HL-60 (cell line): ENCODE results near the gene PSMD3.

ENCODE experiments used
- DNase-seq, 2 experiments: peaks; one replicate each; pipeline ENCODE4 v3.0.0-alpha.2; 2010 to 2020; ENCODE audit warnings: low read depth in 1 of 2, low spot score in 1 of 2
- H3K27ac ChIP-seq: fragments of 250-450 bp; sonication (Bioruptor Pico); replicated peaks from 2 replicates; pipeline ENCODE4 v1.5.1; 2020; ENCODE audit warnings: mild to moderate bottlenecking, moderate library complexity
- H3K27me3 ChIP-seq: fragments of 250-450 bp; sonication (Bioruptor Pico); 2 replicates; pipeline ENCODE4 v1.5.1; 2021; ENCODE audit warnings: mild to moderate bottlenecking, moderate library complexity; ENCODE audit not compliant: insufficient read depth, poor library complexity, severe bottlenecking
- H3K4me3 ChIP-seq: replicated peaks from 2 replicates; pipeline ENCODE4 v1.5.1; 2011; ENCODE audit warnings: mild to moderate bottlenecking, control low read depth, low read length; ENCODE audit not compliant: insufficient read depth
- CTCF ChIP-seq: IDR thresholded peaks from one replicate; pipeline ENCODE4 v1.5.1; 2011; ENCODE audit warnings: low read length, control low read depth, inconsistent platforms; ENCODE audit not compliant: insufficient read depth
- GABPA ChIP-seq: IDR thresholded peaks from 2 replicates; pipeline ENCODE4 v1.6.1; 2012; ENCODE audit warnings: low read depth
- POLR2AphosphoS5 ChIP-seq: IDR thresholded peaks from 2 replicates; pipeline ENCODE4 v1.6.1; 2012; ENCODE audit warnings: low read depth
- REST ChIP-seq: IDR thresholded peaks from 2 replicates; pipeline ENCODE4 v1.6.1; 2012; ENCODE audit warnings: low read depth; ENCODE audit not compliant: insufficient replicate concordance
- SPI1 ChIP-seq: IDR thresholded peaks from 2 replicates; pipeline ENCODE4 v1.6.1; 2012; ENCODE audit warnings: low read depth, mild to moderate bottlenecking, borderline replicate concordance

Gene PSMD3

GRCh38 chr17:39974433-39974832, 6.2 kb upstream of the PSMD3 start:
- DNase-seq = no peak
- TF ChIP-seq POLR2AphosphoS5 (no peak), SPI1 (no peak), CTCF (no peak), GABPA (no peak), REST (no peak)
- Histone ChIP-seq H3K4me3 (no peak overlapping the region), H3K27ac (no peak overlapping the region), H3K27me3 (no peaks in the 10 kb centered on the region)

GRCh38 chr17:39975801-39976200, 4.8 kb upstream of the PSMD3 start:
- no peak overlapping the region for H3K4me3 ChIP-seq
- H3K27ac ChIP-seq = no peak overlapping the region
- no peaks in the 10 kb centered on the region for H3K27me3 ChIP-seq
- no peak for TF ChIP-seq CTCF
- no peak for TF ChIP-seq GABPA
- TF ChIP-seq REST = no peak
- no peak for TF ChIP-seq SPI1
- no peak for TF ChIP-seq POLR2AphosphoS5
- DNase-seq = no peak

- no peak overlapping the region for H3K4me3 ChIP-seq
- H3K27ac ChIP-seq = no peak overlapping the region
- no peak for TF ChIP-seq CTCF
- TF ChIP-seq POLR2AphosphoS5 = no peak
- no peak for TF ChIP-seq GABPA
- TF ChIP-seq SPI1 = no peak
- no peak for TF ChIP-seq REST
- DNase-seq = no peak
- H3K27me3 ChIP-seq = no peaks in the 10 kb centered on the region
Observed at GRCh38 chr17:39979016-39979670, 1.5 kb upstream of the PSMD3 start.
